HepG2 (cell line): Measurements from ENCODE around the gene COBLL1. TPM values are rescaled to one million over a fixed set of nuclear protein-coding genes. Genes with fewer than 3 reads are reported as not detected.
A peak's percentile ranks its signal among the peaks of the same experiment; 100 is the strongest.

Experiments used
- GABPA ChIP-seq, 2 experiments: IDR thresholded peaks; 2 replicates each; pipeline ENCODE4 v1.6.1; 2011 to 2016; ENCODE audit warnings: low read depth in 2 of 2, low read length in 1 of 2, missing biosample characterization in 1 of 2, missing genetic modification characterization in 1 of 2
- RXRA ChIP-seq: sonication (generic); formaldehyde crosslinking; IDR thresholded peaks from 2 replicates; pipeline ENCODE4 v1.5.1; 2020; ENCODE audit warnings: missing genetic modification reagents
- TP53 ChIP-seq: sonication (generic); formaldehyde crosslinking; conservative IDR thresholded peaks from 2 replicates; pipeline ENCODE4 v1.4.0; 2020; ENCODE audit warnings: missing genetic modification reagents
- ZNF333 ChIP-seq: sonication (generic); formaldehyde crosslinking; IDR thresholded peaks from 2 replicates; pipeline ENCODE4 v1.4.0; 2020; ENCODE audit warnings: mild to moderate bottlenecking, missing genetic modification reagents, borderline replicate concordance
- polyA plus RNA-seq, 8 experiments: library from polyadenylated mRNA; depleted of rRNA in 3 of 8; stranded (reverse) in 7 of 8; unstranded in 1 of 8; fragments of >200 nt; fragmentation: Illumina TruSeq in 4 of 8; extraction: Trizol in 4 of 8; gene quantifications; 2 replicates each; pipeline versions ENCODE4 v1.2.1 to v1.2.3, GENCODE V29; 2011 to 2016; ENCODE audit warnings: low read depth in 4 of 8, missing spikeins in 1 of 8, mixed read lengths in 1 of 8; ENCODE audit not compliant: insufficient read depth in 1 of 8
- total RNA-seq, 5 experiments: library from RNA; depleted of rRNA; stranded (reverse); fragments of >200 nt; fragmentation: Illumina TruSeq; extraction: Trizol; gene quantifications; 2 replicates each; pipeline ENCODE4 v1.2.3, GENCODE V29; 2016; ENCODE audit warnings: low read depth in 1 of 5
- TF ChIP-seq, protein P1 (sequence below): sonication (generic); formaldehyde crosslinking; IDR thresholded peaks from 2 replicates; pipeline ENCODE4 v1.4.0; 2020; ENCODE audit warnings: missing genetic modification reagents, borderline replicate concordance
- TF ChIP-seq, protein P2 (sequence below): sonication (generic); formaldehyde crosslinking; IDR thresholded peaks from 2 replicates; pipeline ENCODE4 v1.5.0; 2020; ENCODE audit warnings: missing genetic modification reagents

The COBLL1 gene
- total and polyA plus RNA-seq, 2 of the 13 experiments (the other 11 are each of a cell fraction or from before 2014, with no cell fraction given): 32.6 to 86.8 TPM

DNA sequence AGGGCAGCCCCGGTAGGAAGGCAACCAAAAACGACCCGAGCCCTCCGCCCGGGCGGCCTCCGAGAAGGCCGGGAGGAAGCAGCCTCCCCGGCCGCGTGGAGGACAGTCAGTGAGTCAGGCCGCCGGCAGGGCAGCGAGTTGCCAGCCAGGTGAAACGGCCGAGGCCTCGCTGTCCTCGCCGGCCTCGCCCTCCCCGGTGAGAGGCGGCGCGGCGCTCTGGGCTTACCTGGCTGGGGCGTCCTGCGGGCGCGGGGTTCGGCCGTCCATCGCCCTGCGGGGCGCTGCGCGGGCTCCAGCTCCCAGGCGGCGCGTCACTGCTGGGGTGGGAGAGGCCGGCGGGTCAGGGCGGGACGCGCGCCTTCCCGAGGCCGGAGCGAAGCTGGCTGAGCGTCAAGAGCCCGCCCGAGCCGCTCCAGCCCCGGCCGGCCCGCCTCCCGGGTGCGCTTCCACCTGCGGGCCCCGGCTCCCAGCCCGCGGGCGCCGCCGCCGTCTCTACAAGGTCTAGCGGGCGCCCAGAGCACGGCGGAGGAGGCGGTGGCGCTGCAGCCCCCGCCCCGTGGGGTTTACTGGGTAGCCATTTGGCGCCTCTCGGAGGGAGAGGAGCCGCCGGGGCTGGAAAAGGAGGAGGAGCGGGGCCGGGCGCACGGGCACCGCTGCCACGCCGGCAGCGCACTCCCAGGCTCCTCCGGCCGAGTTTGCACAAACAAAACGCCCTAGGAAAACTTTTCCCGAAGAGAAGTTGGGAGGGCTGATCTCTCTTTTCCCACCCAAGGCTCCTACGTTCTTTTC, 499 bp downstream of the COBLL1 start (continued):
- TF ChIP-seq, protein P1, sequence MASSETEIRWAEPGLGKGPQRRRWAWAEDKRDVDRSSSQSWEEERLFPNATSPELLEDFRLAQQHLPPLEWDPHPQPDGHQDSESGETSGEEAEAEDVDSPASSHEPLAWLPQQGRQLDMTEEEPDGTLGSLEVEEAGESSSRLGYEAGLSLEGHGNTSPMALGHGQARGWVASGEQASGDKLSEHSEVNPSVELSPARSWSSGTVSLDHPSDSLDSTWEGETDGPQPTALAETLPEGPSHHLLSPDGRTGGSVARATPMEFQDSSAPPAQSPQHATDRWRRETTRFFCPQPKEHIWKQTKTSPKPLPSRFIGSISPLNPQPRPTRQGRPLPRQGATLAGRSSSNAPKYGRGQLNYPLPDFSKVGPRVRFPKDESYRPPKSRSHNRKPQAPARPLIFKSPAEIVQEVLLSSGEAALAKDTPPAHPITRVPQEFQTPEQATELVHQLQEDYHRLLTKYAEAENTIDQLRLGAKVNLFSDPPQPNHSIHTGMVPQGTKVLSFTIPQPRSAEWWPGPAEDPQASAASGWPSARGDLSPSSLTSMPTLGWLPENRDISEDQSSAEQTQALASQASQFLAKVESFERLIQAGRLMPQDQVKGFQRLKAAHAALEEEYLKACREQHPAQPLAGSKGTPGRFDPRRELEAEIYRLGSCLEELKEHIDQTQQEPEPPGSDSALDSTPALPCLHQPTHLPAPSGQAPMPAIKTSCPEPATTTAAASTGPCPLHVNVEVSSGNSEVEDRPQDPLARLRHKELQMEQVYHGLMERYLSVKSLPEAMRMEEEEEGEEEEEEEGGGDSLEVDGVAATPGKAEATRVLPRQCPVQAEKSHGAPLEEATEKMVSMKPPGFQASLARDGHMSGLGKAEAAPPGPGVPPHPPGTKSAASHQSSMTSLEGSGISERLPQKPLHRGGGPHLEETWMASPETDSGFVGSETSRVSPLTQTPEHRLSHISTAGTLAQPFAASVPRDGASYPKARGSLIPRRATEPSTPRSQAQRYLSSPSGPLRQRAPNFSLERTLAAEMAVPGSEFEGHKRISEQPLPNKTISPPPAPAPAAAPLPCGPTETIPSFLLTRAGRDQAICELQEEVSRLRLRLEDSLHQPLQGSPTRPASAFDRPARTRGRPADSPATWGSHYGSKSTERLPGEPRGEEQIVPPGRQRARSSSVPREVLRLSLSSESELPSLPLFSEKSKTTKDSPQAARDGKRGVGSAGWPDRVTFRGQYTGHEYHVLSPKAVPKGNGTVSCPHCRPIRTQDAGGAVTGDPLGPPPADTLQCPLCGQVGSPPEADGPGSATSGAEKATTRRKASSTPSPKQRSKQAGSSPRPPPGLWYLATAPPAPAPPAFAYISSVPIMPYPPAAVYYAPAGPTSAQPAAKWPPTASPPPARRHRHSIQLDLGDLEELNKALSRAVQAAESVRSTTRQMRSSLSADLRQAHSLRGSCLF (CRISPR knock-in tag): 0 out of 2 replicates have a peak, but pooled peaks have one; percentile 43
- TF ChIP-seq TP53 (no peak), GABPA (IDR thresholded peaks at IDR 0.05; ENCODE audit: low read depth, low read length) (no peak), GABPA (CRISPR knock-in tag; IDR thresholded peaks at IDR 0.05; ENCODE audit: low read depth) (no peak), ZNF333 (CRISPR knock-in tag) (peak; percentile 16; the same call in 1 of the 2 replicates), RXRA (no peak)
- TF ChIP-seq, protein P2, sequence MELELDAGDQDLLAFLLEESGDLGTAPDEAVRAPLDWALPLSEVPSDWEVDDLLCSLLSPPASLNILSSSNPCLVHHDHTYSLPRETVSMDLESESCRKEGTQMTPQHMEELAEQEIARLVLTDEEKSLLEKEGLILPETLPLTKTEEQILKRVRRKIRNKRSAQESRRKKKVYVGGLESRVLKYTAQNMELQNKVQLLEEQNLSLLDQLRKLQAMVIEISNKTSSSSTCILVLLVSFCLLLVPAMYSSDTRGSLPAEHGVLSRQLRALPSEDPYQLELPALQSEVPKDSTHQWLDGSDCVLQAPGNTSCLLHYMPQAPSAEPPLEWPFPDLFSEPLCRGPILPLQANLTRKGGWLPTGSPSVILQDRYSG (CRISPR knock-in tag): no peak
